HG03066 (cell line): ENCODE measurements around the gene ZNF362.

Experiments used
- ATAC-seq: cut with Tn5 transposase; IDR thresholded peaks from one replicate; pipeline ENCODE4 v1.9.1; 2021; ENCODE audit warnings: low read depth; ENCODE audit not compliant: unreplicated experiment

Gene ZNF362

DNA sequence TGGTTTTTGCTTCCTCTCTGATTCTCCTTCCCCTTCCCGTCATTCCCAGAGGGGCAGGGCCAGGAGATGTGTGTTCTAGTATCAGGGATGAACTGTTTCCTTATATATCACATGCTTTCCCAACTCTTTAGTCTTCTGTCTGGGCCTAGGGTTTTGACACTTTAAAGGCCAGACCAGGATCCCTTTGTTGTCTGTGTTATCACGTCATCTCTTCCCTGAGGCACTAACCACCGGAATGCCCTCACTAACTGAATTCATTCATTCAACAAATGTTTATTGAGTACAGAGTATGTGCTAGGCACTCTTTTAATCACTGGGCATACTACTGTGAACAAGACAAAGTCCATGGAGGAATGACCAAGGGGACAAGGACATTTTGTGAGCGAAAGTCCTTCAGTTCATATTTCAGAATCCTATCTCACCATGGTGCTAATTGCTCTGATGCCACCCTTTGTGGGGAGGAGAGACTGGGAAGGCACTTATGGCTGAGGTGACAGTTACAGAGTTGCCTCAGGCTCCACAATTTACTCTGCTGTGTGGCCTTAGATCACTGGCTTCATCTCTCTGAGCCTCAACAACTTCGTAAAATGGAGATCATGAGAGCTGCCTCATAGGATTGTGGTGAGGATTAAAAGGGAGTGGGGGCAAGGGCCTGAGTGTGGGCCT, 12.0 kb upstream of the ZNF362 start:
- no peak for ATAC-seq

GRCh38 chr1:33244809-33245186, 11.5 kb upstream of the ZNF362 start:
- no peak for ATAC-seq

DNA sequence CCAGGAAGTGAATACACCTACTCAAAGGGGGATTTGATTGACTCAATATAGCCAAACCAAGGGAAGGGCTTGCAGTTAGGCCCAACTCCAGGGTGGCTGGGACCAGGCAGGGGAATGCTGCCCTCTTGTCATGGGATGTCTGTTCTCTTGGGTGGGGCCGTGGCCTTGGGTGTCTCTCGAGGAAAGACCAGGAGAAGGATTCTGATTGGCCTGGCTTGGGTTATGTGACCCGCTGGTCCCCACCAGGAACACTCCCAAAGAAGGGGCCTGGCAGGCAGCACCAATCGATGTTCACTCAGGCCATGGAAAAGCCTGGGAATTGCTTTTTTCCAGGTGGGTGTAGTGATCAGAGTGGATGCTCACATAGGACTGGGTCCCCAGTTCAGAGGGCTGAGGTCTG, 10.1 kb upstream of the ZNF362 start:
- ATAC-seq = no peak

GRCh38 chr1:33247545-33247944, 8.7 kb upstream of the ZNF362 start:
- no peak for ATAC-seq

- ATAC-seq = no peak
Measured at GRCh38 chr1:33248244-33248643, 8.0 kb upstream of the ZNF362 start.

GRCh38 chr1:33249422-33249821, 6.9 kb upstream of the ZNF362 start:
- no peak for ATAC-seq

DNA sequence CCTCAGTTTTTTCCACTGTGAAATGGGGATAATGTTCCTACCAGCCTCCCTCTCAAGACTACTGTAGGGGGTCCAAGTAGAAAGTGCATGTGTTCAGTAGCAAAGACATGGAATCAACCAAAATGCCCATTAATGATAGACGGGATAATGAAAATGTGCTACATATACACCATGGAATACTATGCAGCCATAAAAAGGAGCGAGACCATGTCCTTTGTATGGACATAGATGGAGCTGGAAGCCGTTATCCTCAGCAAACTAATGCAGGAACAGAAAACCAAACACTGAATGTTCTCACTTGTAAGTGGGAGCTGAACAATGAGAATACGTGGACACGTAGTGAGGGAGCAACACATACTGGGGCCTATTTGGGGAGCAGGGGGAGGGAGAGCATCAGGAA, 6.1 kb upstream of the ZNF362 start:
- ATAC-seq = no peak

DNA sequence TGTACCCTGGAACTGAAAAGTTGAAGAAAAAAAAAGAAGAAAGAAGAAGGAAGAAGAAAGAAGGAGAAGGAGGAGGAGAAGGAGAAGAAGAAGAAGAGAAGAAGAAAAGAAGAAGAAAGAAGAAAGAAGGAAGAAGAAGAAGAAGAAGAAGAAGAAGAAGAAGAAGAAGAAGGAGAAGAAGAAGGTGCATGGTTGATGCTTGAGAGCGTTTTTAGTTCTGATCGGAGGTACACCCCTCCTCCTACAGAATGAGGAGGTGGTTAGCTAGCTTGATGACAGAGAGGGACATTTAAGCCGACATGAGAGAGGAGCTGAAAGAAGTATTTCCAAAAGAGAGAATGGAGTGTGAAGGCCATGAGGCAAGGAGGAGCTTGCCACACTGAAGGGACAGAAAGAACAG, 5.6 kb upstream of the ZNF362 start:
- no peak for ATAC-seq

DNA sequence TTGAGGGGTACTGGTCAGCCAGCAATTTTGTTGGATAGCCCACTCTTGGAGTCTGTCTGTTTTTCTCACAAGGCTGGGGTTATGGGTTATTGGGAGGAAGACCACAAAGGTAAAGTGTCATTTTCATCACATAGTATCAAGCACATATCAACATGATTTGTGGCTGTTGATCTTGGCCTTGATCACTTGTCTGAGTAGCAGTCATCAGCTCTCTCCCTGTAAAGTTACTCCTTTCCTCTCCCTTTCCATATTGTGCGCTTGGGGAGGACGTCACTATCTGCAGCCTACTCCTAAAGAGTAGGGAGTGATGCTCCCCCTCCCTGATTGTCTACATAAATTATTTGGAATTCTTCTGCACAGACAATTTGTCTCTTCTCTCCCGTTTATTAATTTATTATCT, 1.8 kb upstream of the ZNF362 start:
- ATAC-seq = no peak

GRCh38 chr1:33255347-33256220, 708 bp upstream of the ZNF362 start:
- ATAC-seq = peak; percentile 16

DNA sequence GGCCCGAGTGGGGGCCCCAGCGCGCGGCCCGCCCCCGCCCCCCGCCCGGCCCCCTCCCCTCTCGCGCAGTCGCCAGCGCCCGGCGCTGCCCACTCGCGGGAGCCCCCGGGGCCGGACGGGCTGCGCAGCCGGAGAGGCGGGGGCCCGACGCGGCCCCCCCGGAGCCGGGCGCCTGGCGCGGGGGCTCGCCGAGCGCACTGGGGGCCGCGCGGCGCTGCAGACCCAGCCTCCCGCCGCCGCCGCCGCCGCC, 146 bp upstream of the ZNF362 start:
- no peak for ATAC-seq

- no peak for ATAC-seq
Measured at GRCh38 chr1:33257207-33257771, 997 bp downstream of the ZNF362 start.

DNA sequence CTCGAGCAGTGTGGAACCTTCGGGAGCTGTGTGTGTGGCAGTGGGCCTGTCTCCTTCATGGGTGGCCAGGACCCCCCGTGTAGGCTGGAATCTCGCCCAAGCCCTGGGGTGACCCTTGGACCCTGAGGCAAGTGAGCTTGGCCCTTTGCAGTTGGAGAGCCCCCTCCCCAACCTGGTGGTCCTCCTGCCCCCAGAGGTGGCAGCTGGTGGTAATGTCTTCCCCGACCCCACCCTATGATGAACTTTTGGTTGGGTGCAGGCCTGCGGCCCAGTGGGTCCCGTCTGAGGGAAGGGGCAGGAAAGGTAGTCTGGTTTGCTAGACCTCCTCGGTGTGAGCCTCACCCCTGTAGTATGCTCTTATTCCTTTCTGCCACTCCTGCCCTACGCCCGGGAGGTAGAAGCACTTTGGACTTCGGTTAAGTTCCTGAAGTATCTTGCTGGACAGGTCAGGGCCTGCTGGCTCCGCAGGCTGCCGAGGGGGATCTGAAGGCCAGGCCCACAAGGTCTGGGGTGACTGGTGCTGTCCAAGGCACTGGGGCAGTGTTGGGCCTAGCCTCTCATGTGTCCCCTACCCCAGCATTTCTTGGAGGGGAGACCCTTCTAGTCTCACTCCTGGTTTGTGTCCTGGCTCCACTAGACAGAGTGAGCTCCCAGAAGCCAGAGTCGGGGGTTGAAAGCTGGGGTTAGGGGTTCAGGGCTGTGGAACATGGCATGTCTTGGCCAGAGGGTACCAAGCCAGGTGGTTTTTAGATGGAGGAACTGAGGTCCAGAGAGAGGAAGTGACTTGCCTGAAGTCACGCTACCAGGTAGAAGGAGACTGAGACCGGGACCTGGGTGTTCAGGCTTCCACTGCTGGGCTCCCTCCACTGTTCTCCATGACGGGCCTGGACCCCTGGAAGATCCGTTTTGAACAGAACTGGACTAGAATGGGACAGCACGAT, 1.8 kb downstream of the ZNF362 start:
- ATAC-seq = no peak

DNA sequence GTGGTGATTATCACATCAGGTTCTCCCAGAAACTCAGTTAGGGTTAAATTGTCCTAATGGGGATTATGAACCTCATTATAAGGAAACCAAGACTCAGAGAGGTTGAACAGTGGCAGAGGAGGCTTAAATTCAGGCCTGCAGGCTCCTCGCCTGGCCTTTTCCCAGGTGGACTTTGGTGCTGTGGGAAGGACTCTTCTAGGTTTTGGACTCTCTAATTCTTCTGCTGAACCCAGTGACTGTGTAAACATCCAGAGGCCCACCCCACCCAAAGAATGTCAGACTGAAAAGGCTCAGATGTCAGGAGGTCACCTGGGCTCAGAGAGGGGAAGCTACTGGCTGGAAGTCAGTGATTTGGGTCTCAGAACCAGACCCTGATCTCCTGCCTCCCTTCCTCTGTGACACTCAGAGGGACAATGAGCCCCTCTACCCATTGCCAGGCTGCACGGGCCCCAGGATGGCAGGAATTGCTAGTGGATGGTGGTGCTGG, 2.5 kb downstream of the ZNF362 start:
- no peak for ATAC-seq

DNA sequence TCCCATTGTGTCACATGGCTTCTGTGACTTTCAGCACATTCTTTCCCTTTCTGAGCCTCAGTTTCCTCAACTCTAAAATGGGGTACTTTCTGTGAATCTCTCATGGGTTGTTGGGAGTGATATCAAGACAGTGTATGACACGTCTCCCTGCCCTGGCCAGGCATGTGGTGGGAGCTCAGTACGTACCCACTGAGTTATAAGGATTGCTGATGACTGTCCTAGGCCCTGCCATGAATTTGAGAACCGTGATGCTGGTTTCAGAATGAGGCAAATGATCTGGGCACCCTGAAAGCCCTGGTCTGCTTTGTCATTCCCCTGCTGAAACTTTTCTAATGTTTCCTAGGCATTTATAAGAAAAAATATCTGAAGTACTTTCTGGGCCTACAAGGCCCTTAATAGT, 3.6 kb downstream of the ZNF362 start:
- no peak for ATAC-seq

DNA sequence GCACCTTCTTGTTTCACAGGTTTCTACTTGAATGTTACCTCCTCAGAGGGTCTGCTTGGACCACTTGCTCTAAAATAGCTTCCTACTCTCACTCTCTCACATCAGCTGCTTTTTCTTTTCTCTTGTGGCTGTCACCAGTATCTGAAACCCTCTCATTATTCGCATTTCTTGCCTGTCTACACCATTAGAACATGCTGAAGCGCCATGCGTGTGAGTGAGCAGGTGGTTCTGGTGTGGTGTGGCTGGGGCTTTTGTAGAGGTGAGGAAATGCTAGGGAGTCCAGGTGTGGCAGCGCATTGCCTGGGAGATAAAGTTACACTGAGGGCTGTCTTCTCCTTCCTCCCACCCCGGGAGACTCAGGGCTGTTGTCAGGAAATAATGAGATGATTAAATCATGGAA, 4.1 kb downstream of the ZNF362 start:
- ATAC-seq = no peak

- no peak for ATAC-seq
Measured at GRCh38 chr1:33261344-33261743, 5.1 kb downstream of the ZNF362 start.

DNA sequence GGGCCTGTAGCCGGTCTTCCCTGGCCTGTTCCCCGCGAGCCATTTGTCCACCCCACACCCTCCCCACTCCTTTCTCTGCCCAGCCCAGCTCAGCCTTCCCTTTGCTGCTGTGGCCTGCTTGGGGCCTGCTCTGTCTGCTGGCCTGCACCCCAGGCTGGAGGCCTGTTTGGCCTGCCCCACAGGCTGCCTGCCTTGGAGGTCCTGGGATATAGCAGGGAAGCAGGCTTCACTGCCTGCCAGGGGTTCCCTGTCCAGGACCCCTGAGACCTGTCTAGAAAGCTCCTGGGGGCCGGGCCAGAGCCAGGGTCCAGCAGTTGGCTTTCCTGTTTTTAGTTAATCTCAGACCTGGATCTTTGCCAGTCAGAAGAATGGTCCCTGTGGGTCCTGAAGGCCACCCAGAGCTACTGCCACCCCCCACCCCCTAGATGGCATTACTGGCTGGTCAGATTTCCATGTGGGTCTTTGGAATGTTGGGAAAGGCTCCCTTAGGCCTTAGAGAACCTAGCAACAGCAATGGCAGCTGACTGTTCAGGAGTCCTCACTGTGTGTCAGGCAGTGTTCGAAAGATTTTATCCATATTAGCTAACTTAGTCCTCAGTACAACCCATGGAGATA, 7.7 kb downstream of the ZNF362 start:
- ATAC-seq = no peak

DNA sequence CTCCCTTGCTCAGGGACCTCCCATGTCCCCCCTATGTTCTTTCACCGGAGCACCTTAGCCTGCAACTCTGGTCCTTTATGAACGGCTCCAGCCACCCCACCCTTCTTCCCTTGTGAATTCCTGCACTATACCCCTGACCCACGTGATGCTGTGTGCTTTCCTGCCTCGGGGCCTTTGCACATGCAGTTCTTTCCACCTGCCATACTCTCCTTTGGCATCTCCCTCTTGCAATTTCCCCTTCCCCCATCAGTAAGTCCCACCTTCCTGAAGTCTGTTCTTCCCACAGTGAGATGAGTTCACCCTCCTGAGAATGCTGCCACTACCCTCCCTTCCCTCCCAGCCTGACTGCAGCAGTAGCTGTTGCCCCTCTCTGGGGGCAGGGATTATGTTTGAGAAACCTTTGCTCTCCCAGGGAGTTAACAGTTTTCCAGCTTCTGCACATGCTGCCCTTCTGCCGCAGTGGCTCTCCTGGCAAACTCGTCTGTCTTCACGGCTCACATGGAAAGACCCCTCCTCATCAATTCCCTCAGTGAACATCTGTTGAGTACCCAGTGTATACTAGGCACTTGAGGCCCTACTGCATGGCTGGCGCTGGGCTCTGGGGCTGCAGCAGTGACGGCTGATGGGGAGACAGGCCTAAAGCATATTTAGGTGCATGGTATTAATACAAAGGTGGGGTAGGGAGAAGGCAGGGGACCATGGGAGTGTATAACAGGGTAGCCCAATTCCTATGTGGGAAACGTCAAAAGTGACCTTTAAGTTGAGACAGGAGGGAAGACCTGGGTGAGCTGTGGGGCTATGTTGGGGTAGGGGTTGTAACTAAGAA, 9.7 kb downstream of the ZNF362 start:
- ATAC-seq = no peak

DNA sequence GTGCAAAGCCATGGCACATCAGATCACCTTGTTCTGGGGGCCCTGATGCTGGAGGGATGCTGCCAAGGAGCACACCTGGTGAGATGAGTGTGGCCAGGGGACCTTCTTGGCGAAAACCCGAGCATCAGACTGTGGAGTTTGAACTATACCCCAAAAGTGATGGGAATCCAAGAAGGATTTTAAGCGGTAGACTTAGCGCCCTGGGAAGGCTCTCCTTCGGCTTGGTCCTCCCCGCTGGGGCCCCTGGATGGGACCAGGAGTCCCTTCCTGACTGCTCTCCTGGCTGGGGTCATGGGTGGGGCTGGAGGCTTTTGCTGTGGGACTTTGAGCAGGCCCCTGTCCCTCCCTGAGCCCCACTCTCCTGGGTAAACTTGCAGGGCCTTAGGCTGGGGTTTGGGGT, 10.5 kb downstream of the ZNF362 start:
- no peak for ATAC-seq
